ENCODE results near the gene AGFG2.
"Not testable (repeated sequence)": the region's sequence is repeated elsewhere in the genome, so short reads cannot be mapped to it uniquely, and the experiment has no call there.

Gene AGFG2, protein sequence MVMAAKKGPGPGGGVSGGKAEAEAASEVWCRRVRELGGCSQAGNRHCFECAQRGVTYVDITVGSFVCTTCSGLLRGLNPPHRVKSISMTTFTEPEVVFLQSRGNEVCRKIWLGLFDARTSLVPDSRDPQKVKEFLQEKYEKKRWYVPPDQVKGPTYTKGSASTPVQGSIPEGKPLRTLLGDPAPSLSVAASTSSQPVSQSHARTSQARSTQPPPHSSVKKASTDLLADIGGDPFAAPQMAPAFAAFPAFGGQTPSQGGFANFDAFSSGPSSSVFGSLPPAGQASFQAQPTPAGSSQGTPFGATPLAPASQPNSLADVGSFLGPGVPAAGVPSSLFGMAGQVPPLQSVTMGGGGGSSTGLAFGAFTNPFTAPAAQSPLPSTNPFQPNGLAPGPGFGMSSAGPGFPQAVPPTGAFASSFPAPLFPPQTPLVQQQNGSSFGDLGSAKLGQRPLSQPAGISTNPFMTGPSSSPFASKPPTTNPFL

DNA sequence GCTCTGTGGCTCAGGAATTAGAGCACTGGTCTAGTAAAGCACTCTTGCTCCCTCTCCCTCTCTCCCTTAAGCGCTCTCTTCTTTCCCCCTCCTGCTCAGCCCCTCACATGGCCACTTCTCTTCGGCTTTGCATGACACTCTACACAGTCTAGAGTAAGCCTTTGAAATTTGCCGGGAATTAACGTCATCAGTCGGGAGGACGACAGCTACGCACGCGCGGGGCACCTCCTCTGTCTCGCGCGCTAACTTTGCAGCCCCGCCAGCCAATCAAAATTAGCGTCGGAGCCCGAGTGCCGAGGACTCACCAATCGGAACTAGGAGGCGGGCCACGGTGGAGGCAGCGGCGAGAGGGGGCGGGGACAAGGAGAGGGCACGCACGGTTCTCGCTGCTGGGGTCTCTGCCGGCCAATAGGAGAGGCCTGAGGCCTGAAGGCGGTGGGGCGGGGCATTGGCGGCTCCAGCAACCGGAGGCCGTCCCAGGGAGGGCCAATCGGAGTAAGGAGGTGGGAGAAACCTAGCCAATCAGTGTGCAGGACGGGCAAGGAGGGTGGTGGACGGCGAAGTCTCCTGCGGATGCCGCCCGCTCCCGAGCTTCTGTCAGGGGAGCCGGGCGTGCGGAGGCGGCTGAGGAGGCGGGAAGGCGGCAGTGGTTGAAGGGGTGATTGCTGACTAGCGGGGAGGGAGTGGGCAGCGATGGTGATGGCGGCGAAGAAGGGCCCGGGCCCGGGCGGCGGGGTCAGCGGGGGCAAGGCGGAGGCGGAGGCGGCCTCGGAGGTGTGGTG lies at the start of gene AGFG2:
AGFG2 (plus strand) TSS at position 550 of the 782 bp plus-strand sequence; CDS start at position 694, 144 bp downstream.
- DNase-seq = peak; percentile 99

GRCh38 chr7:100489824-100490223 lies 49.2 kb upstream of the AGFG2 start:
- peak; percentile 97 for DNase-seq

DNA sequence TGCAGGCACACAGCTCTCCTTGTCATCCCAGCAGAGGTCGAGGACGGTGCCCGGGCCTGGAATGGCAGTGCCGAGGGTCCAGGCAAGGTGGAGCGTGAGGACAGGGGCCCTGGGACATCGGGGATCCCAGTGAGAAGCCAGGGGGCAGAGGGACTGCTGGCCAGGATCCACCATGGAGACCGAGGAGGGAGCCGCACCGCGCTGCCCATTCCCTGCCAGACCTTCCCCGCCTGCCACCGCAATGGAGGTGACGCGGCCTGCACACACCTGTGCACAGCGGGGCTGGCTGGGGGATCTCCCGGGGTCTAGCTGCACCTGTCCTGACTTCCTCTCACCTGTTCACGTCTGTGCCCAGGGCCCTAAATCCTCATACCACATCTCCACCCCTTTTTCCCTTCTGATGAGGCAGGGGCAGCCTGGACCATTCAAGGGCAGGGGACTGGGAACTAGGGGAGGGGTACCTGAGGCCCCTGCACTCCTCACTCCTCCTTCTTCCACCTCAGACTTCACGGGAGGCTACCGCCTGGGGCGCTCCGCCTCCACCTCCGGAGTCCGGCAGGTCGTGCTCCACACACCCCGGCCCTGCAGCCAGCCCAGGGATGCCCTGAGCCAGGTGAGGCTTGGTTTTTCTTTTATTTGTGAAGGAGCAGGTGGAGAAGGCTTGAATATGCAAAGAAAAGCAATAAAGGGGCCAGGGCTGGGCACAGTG lies 48.4 kb upstream of the AGFG2 start:
- DNase-seq = no peak

DNA sequence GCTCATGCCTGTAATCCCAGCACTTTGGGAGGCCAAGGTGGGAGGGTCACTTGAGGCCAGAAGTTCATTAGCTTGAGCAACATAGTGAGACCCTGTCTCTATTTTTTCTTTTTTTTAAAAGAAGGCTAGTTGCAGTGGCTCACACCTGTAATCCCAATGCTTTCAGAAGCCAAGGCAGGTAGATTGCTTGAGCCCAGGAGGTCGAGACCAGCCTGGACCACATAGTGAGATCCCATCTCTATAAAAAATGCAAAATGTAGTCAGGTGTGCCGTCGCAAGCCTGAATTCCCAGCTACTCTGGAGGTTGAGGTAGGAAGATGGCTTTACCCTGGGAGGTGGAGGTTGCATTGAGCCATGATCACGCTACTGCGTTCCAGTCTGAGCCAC lies 47.8 kb upstream of the AGFG2 start:
- DNase-seq = no peak

- no peak for DNase-seq
Measured at GRCh38 chr7:100492738-100493475, 46.1 kb upstream of the AGFG2 start.

- DNase-seq = no peak
Measured at GRCh38 chr7:100493476-100494264, 45.3 kb upstream of the AGFG2 start.

DNA sequence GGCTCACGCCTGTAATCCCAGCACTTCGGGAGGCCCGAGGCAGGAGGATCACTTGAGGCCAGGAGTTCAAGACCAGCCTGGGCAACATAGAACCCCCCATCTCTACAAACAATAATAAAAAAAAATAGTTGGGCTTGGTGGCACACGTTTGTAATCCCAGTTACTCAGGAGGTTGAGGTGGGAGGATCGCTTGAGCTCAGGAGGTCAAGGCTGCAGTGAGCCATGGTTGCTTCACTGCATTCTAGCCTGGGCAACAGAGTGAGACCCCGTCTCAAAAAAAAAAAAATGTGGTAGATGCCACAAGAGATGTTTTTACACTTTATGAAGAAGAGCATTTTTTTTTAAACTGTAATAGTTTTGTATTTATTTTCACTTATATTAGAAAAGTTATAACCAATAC lies 42.5 kb upstream of the AGFG2 start:
- DNase-seq = no peak

- not testable (repeated sequence) for DNase-seq
Measured at GRCh38 chr7:100500743-100501142, 38.3 kb upstream of the AGFG2 start.

DNA sequence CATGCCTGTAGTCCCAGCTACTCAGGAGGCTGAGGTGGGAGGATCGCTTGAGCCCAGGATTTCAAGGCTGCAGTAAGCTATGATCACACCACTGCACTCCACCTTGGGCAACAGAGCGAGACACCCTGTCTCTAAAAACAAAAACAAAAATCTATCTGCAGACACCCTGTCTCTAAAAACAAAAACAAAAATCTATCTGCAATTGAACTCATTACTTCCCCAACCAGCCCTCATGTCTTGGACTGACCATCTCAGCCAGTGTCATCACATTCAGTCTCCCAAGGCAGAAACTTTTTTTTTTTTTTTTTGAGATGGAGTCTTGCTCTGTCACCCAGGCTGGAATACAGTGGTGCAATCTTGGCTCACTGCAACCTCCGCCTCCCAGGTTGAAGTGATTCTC lies 35.0 kb upstream of the AGFG2 start:
- DNase-seq = not testable (repeated sequence)

DNA sequence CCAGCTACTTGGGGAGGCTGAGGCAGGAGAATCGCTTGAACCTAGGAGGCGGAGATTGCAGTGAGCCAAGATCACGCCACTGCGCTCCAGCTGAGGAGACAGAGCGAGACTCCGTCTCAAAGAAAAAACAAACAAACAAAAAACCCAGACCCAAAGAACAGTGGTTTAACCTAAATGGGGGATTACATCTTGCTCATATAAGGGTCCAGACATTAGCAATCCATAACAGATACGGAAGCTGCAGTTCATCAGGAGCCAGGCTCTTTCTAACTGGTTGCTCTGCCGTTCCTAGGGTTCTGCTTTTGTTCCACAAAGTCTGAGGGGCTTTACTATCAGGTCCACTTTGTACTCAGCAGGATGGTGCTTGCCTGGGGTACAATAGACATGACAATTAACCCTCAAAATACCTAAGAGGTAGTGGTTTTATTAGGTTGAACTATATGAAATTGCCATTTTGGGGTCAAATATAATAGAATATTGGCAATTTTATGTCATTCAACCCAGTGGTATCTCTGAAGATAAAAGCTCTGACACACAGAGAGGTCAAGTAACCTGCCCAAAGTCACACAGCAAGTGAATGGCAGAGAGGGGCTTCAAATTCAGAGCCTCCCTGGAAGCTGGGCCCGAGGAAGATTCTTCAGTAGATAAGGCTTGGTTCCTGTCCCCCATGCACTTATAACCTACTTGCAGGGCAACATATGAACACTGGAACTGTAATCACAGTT lies 34.0 kb upstream of the AGFG2 start:
- DNase-seq = no peak

DNA sequence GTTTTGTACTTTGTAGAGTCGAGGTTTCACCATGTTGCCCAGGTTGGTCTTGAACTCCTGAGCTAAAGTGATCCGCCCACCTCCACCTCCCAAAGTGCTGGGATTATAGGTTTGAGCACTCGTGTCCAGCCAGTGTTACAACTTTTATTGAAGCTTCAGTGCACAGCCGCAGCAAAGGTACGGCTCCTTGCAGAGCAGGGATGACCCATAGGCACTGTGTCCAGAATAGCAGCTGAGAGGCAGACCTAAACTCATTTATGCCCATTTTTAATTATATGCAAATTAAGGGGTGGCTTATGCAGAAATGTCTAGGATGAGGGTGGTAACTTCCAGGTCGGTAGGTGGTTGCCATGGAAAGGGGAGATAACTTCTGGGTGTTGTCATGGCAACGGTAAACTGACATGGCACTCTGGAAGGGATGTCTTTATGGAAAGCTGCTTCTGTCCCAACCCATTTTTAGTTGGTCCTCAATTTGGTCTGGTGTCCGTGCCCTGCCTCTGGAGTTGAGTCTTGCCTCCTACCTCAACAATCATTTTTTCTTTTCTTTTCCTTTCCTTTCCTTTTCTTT lies 32.6 kb upstream of the AGFG2 start:
- DNase-seq = no peak

DNA sequence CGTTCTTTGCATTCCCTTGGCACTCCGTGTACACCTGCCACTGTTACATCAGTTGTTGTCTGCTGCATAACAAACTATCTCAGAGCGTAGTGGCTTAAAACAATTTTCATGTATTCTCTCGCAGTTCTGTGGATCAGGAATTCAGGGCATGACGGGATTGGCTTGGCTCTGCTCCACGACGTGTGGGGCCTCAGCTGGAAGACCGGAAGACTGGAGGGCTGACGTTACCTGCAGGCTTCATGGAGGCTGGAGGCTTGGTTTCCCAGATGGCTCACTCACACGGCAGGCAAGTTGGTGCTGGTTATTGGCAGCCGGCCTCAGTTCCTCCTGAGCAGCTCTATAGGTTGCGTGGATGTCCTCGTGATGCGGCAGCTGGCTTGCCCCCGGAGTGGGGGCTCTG lies 29.8 kb upstream of the AGFG2 start:
- DNase-seq = peak; percentile 39

DNA sequence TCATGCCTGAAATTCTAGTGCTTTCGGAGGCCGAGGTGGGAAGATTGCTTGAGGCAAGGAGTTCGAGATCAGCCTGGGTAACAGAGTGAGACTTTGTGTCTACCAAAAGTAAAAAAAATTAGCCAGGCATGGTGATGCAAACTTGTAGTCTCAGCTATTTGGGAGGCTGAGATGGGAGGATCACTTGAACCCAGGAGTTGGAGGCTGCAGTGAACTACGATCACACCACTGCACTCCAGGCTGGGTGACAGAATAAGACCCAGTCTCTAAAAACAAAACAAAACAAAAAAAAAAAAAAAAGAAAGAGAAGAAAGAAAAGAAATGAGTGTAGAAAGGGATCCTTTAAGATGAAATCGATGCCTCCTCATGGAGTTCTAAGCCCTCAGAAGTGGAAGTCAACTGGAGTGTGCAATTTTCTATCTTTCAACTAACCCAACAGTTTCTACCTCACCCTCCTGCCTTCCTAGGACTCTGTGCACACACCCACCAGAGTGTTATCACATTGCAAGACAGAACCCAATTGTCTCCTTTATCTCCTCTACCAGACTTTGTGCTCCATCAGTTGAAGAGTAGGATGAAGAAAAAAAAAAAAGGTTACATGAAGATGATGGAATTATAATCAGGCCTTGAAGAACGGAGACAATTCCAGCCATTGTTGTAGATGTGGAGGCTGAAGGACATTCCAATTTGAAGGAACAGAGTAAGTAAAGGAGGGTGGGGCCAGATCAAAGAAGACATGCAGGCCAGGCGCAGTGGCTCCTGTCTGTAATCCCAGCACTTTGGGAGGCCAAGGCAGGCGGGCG lies 28.4 kb upstream of the AGFG2 start:
- DNase-seq = no peak

GRCh38 chr7:100513212-100513810 lies 25.7 kb upstream of the AGFG2 start:
- no peak for DNase-seq

DNA sequence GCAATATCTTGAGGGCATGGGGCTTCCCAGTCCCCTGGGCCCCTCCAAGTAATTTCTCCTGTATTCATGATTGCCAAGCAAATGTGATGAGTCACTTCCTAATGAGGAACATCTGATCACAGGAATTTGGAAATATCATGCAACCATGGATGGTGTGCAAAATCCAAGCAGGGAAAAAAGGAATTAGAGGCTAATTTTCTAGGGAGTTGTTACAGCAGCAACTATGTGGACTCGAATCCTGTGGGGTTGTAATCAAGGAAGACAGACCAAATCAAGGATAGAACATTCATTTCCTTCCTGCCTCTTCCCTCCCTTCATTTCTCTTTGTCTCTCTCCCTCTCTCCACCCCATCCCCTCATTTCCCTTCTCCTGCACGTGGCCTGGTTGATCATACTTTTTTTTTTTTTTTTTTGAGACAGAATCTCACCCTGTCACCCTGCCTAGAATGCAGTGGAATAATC lies 23.9 kb upstream of the AGFG2 start:
- no peak for DNase-seq

DNA sequence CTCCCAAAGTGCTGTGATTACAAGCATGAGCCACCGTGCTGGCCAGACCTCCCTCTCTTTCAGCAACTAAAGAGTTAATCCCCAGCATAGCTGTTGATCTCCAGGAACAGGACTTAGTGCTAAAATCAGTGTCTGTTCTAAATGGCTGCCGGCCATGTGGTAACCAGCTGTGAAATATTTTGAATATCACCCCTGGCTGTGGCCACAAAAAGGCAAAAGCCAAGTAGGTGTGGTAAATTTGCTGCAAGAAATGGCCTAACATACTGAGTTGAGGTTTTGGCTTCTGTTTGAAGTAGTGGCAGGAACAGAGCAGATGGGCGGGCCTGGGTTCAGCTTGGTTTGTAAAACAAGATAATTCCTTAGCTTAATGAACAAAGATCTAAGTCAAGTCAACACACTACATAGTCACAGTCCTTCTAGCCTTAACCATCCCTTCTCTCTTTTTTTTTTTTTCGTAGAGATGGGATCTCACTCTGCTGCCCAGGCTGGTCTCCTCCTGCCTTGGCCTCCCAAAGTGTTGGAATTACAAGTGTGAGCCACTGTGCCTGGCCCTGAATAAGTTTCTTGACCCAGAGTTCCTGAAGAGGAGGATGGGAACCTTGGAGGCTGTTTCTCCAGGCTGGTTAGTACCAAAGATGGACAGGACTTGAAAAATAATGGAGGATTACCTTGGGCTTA lies 22.7 kb upstream of the AGFG2 start:
- no peak for DNase-seq

- DNase-seq = no peak
Measured at GRCh38 chr7:100517305-100517704, 21.7 kb upstream of the AGFG2 start.

GRCh38 chr7:100519580-100519979 lies 19.4 kb upstream of the AGFG2 start:
- no peak for DNase-seq

DNA sequence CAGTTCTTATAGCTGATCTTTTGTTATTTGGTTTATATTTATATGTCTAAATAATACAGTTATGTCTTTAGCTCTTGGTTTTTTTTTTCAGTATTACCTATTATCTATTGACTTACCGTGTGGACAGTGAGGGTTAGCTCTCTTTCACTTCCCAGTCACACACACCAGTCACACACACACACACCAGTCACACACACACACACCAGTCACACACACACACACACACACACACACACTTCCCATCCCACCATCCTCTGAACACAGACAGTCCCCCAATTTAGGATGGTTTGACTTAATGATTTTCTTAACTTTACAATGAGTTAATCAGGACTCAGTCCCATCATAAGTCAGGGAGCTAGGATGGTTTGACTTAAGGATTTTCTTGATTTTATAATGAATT lies 18.9 kb upstream of the AGFG2 start:
- no peak for DNase-seq
